ENCODE data around the gene FBXW11.

DNA sequence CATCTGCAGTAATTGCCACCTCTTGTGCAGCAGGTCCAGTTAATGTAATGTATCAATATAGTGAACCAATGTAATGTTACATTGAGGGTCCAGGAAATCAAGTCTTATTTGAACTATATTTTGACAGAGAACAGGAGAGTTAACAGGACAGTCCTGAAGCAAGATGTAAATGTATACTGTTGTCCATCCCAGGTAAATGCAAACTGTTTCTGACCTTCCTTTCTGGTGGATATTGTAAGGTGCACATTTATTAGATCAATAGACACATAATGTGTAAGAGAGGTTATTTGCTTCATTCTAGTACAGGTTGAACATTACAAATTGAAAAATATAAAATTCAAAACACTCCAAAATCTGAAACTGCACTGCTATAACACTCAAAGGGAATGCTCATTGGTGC, 23.4 kb upstream of the FBXW11 start:
- TF ChIP-seq CTCF (IDR thresholded peaks at IDR 0.05) = no peak
- TF ChIP-seq POLR2AphosphoS5 (IDR thresholded peaks at IDR 0.05) = no peak
- TF ChIP-seq POLR2A (IDR thresholded peaks at IDR 0.05) = no peak
- TF ChIP-seq EP300 (IDR thresholded peaks at IDR 0.05; ENCODE audit: low read depth) = no peak

All from transverse colon (tissue), 4 donors.